ENCODE results near the gene DNAJC5G.
"Not testable (repeated sequence)": the region's sequence is repeated elsewhere in the genome, so short reads cannot be mapped to it uniquely, and the experiment has no call there.

The DNAJC5G gene

DNA sequence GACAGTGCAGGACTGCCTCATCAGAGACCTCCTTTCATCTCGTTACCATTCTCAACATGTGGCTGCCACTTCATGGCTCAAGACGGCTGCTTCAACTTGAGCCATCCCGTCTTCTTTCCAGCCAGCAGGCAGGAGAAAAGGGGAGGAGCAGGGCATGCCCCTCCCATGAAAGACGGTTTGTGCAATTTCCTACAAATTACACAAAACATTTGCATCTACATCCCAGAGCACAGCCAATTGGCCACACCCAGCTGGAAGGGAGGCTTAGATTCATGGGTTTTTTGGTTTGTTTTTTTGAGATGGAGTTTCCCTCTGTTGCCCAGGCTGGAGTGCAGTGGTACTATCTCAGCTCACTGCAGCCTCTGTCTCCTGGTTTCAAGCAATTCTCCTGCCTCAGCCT, 21.2 kb downstream of the DNAJC5G start:
- H3K4me3 ChIP-seq, result no peak overlapping the region
- H3K36me3 ChIP-seq, result no peaks in the 10 kb centered on the region
- no peaks in the 10 kb centered on the region for H3K4me1 ChIP-seq
- no peak for DNase-seq
- no peak overlapping the region for H3K27ac ChIP-seq
- H3K9me3 ChIP-seq, result no peaks in the 10 kb centered on the region
- H3K27me3 ChIP-seq, result peaks cover 0 to 32% of the 10 kb centered on the region in 2 donors
- intact Hi-C loops (cut with DNase I; ENCODE audit: low total_unique reads), result no loop called here
- TF ChIP-seq, protein P1, sequence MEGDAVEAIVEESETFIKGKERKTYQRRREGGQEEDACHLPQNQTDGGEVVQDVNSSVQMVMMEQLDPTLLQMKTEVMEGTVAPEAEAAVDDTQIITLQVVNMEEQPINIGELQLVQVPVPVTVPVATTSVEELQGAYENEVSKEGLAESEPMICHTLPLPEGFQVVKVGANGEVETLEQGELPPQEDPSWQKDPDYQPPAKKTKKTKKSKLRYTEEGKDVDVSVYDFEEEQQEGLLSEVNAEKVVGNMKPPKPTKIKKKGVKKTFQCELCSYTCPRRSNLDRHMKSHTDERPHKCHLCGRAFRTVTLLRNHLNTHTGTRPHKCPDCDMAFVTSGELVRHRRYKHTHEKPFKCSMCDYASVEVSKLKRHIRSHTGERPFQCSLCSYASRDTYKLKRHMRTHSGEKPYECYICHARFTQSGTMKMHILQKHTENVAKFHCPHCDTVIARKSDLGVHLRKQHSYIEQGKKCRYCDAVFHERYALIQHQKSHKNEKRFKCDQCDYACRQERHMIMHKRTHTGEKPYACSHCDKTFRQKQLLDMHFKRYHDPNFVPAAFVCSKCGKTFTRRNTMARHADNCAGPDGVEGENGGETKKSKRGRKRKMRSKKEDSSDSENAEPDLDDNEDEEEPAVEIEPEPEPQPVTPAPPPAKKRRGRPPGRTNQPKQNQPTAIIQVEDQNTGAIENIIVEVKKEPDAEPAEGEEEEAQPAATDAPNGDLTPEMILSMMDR (IDR thresholded peaks at IDR 0.05), result no peak

DNA sequence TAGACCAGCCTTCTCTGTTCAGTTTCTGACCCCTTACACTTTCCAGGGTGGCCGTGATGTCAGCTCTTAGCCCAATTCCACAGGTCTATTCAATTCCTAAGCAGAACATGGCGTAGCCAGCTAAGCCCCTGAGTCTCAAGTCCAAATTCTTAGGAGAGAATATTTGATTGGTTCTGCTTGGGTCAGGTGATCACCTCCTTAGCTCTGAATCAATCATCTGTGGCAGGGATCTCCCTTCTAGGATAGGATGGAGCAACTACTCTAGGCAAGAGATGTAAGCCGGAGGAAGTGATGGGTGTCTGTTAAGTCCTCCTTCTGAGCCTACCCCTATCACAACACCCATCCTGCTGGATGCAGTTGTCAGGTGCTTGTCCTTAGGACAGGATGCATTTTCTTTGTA, 22.0 kb downstream of the DNAJC5G start:
- H3K4me1 ChIP-seq, result no peaks in the 10 kb centered on the region
- H3K27ac ChIP-seq, result no peak overlapping the region
- H3K4me3 ChIP-seq, result no peak overlapping the region
- no peaks in the 10 kb centered on the region for H3K36me3 ChIP-seq
- intact Hi-C loops (cut with DNase I; ENCODE audit: low total_unique reads), result no loop called here
- H3K27me3 ChIP-seq, result peaks cover 0 to 32% of the 10 kb centered on the region in 2 donors
- DNase-seq, result no peak
- TF ChIP-seq, protein P1 (IDR thresholded peaks at IDR 0.05), result no peak
- H3K9me3 ChIP-seq, result no peaks in the 10 kb centered on the region

GRCh38 chr2:27298391-27299080, 23.3 kb downstream of the DNAJC5G start:
- Histone ChIP-seq H3K9me3 (no peaks in the 10 kb centered on the region), H3K27me3 (peaks cover 0 to 30% of the 10 kb centered on the region in 2 donors), H3K4me1 (peaks cover 0 to 3% (median 0%) of the 10 kb centered on the region in 4 donors), H3K4me3 (no peak overlapping the region), H3K36me3 (no peaks in the 10 kb centered on the region), H3K27ac (no peak overlapping the region)
- no peak for DNase-seq
- intact Hi-C loops (cut with DNase I; ENCODE audit: low total_unique reads), result no loop called here
- TF ChIP-seq, protein P1 (IDR thresholded peaks at IDR 0.05), result no peak

DNA sequence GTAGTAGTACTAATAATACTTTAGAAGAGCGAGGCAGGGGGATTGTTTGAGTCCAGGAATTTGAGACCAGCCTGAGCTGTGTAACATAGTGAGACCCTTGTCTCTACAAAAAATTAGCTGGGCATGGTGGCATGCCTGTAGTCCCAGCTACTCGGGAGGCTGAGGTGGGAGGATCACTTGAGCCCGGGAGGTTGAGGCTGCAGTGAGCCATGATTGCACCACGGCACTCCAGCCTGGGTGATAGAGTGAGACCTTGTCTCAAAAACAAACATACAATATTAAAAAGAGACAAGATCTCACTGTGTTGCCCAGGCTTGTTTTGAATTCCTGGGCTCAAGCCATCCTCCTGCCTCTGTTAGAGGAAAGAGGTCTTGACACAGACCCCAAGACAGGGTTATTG, 25.4 kb downstream of the DNAJC5G start:
- DNase-seq; H3K9me3 ChIP-seq; H3K27ac ChIP-seq; H3K4me3 ChIP-seq; H3K4me1 ChIP-seq; intact Hi-C loops (cut with DNase I; ENCODE audit: low total_unique reads); H3K36me3 ChIP-seq: not testable (repeated sequence)
- peaks cover 0 to 32% of the 10 kb centered on the region in 2 donors for H3K27me3 ChIP-seq

GRCh38 chr2:27303093-27304025, 28.1 kb downstream of the DNAJC5G start:
- TF ChIP-seq, protein P1 (IDR thresholded peaks at IDR 0.05), result peak; percentile 80 to 83
- intact Hi-C loops (cut with DNase I; ENCODE audit: low total_unique reads), result no loop called here
- Histone ChIP-seq H3K4me1 (peaks cover 0 to 22% (median 20%) of the 10 kb centered on the region in 4 donors), H3K9me3 (peaks cover 0 to 5% (median 0%) of the 10 kb centered on the region in 3 donors), H3K27me3 (peaks cover 10 to 49% of the 10 kb centered on the region in 2 donors), H3K27ac (no peak overlapping the region), H3K36me3 (no peaks in the 10 kb centered on the region), H3K4me3 (peak overlapping the region; percentile 25 to 36)
- DNase-seq, result no peak
